22Rv1 (cell line): ENCODE data around the gene SLC47A1.
A peak's percentile ranks its signal among the peaks of the same experiment; 100 is the strongest.

Experiments used
- H3K27ac ChIP-seq: fragments of 450-650 bp; 2 replicates; pipeline ENCODE4 v1.5.1; 2017
- ZFX ChIP-seq: fragments of 450-650 bp; IDR thresholded peaks from 2 replicates; pipeline ENCODE4 v1.6.1; 2017; ENCODE audit warnings: antibody characterized with exemption, borderline replicate concordance
- TF ChIP-seq, protein P1 (sequence below): fragments of 450-650 bp; IDR thresholded peaks from 2 replicates; pipeline ENCODE4 v1.5.1; 2017; ENCODE audit warnings: mild to moderate bottlenecking

The SLC47A1 gene

GRCh38 chr17:19565817-19566575 lies 32.3 kb downstream of the SLC47A1 start:
- no peak overlapping the region for H3K27ac ChIP-seq
- TF ChIP-seq, protein P1, sequence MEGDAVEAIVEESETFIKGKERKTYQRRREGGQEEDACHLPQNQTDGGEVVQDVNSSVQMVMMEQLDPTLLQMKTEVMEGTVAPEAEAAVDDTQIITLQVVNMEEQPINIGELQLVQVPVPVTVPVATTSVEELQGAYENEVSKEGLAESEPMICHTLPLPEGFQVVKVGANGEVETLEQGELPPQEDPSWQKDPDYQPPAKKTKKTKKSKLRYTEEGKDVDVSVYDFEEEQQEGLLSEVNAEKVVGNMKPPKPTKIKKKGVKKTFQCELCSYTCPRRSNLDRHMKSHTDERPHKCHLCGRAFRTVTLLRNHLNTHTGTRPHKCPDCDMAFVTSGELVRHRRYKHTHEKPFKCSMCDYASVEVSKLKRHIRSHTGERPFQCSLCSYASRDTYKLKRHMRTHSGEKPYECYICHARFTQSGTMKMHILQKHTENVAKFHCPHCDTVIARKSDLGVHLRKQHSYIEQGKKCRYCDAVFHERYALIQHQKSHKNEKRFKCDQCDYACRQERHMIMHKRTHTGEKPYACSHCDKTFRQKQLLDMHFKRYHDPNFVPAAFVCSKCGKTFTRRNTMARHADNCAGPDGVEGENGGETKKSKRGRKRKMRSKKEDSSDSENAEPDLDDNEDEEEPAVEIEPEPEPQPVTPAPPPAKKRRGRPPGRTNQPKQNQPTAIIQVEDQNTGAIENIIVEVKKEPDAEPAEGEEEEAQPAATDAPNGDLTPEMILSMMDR = no peak
- TF ChIP-seq ZFX = no peak

DNA sequence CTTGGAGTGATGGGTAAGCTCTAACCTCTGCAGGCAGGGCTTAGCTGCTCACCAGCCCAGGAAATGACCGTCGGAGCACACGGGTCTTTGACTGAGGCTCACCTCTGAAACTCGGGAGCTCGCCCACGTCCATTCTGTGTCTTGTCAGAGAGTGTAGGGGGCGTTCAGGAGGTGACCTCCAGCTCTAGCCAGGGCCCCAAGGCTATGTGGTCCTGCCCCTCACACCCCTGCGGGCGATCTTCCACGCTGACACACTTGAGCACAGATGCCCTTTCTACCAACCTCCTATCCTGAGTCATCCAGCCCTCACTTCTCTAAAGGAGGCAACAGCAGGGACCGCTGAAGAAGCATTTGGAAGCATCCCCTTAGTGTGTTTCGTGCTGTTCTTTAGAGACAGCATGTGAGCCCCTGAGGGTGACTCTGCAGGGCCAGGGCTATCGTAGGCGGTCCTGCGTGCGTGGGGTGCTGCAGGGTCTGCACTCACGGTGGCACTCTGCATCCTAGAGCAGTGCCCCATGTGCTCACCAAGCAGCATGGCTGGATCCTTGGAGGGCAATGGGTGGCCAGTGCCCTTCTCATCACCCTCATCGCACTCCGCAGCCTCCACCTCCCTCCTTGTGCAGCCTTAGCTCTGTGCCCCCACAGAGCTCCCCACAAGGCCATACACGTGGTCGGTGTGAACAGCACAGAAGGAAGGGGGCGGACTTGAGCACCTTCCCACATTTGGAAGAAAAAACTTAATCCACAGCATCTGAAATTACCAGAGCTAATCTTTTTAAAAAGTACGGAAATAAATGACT lies 33.8 kb downstream of the SLC47A1 start:
- H3K27ac ChIP-seq = no peak overlapping the region
- TF ChIP-seq ZFX = no peak
- TF ChIP-seq, protein P1 = 0 out of 2 replicates have a peak, but pooled peaks have one; percentile 6

- H3K27ac ChIP-seq = no peak overlapping the region
- TF ChIP-seq ZFX = no peak
- TF ChIP-seq, protein P1 = no peak
These were observed 34.3 kb downstream of the SLC47A1 start for GRCh38 chr17:19568016-19568350.

DNA sequence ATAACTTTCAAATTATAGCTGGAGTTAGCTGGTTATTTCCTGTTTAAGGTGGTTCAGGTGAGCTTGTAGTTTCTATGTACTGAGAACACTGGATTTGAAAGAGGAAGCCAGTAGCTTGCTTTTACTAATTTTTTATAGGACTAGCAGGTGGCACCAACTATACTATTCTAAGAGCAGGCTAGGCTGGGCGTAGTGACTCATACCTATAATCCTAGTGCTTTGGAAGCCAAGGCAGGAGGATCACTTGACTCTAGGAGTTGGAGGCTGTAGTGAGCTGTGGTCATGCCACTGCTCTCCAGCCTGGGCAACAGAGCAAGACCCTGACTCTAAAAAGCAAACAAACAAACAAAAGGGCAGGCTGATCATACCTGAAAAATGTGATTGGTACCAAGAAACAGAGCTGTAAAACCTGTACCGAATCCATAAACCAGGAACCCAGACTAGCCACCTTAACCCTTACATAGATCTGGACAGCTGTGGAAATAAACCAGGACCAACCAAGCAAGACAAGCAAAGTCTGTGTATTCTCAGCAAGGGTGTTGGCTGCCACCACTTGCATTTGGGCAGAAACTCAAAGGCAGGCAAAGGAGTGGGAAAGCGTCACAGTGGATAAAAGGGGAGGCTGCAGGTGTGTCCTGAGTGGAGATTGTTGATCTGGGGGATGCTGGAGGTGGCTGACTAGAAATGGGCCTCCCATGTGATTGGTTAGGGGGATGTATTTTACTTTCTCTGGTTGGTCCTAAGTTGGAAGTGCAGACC lies 36.3 kb downstream of the SLC47A1 start:
- TF ChIP-seq ZFX = no peak
- TF ChIP-seq, protein P1 = no peak

GRCh38 chr17:19570544-19571062 lies 36.9 kb downstream of the SLC47A1 start:
- H3K27ac ChIP-seq = peak overlapping the region; percentile 17; the same call in 1 of the 2 replicates
- no peak for TF ChIP-seq ZFX
- TF ChIP-seq, protein P1 = no peak

More for the DNA sequence above, 36.3 kb downstream of the SLC47A1 start:
- H3K27ac ChIP-seq = peak overlapping the region; percentile 23; the same call in 1 of the 2 replicates

- TF ChIP-seq ZFX = no peak
- TF ChIP-seq, protein P1 = no peak
- H3K27ac ChIP-seq = no peak overlapping the region
These were observed 39.4 kb downstream of the SLC47A1 start for GRCh38 chr17:19573075-19573474.
